HG03066 (cell line): ENCODE results near the gene SNRPA.
A peak's percentile ranks its signal among the peaks of the same experiment; 100 is the strongest.

Experiments used
- ATAC-seq: cut with Tn5 transposase; IDR thresholded peaks from one replicate; pipeline ENCODE4 v1.9.1; 2021; ENCODE audit warnings: low read depth; ENCODE audit not compliant: unreplicated experiment

Gene SNRPA

GRCh38 chr19:40750874-40751537 is at the start of gene SNRPA:
Gene SNRPA (plus strand): TSS chr19:40751203. CDS start chr19:40751409, 206 bp downstream.
- peak; percentile 63 for ATAC-seq

- no peak for ATAC-seq
Measured at GRCh38 chr19:40701758-40702157, 49.2 kb upstream of the SNRPA start.

- no peak for ATAC-seq
Measured at GRCh38 chr19:40702337-40703012, 48.5 kb upstream of the SNRPA start.

GRCh38 chr19:40703029-40703755 is 47.8 kb upstream of the SNRPA start:
- ATAC-seq, result no peak

GRCh38 chr19:40704491-40705361 is 46.3 kb upstream of the SNRPA start:
- ATAC-seq, result no peak

GRCh38 chr19:40705362-40705651 is 45.7 kb upstream of the SNRPA start:
- no peak for ATAC-seq

GRCh38 chr19:40705950-40706619 is 44.9 kb upstream of the SNRPA start:
- no peak for ATAC-seq

- ATAC-seq, result no peak
Measured at GRCh38 chr19:40707615-40708014, 43.4 kb upstream of the SNRPA start.

- no peak for ATAC-seq
Measured at GRCh38 chr19:40709817-40710216, 41.2 kb upstream of the SNRPA start.

GRCh38 chr19:40713939-40714338 is 37.1 kb upstream of the SNRPA start:
- ATAC-seq, result no peak

- peak; percentile 43 for ATAC-seq
Measured at GRCh38 chr19:40714441-40715299, 36.3 kb upstream of the SNRPA start.

- no peak for ATAC-seq
Measured at GRCh38 chr19:40716031-40716481, 34.9 kb upstream of the SNRPA start.

GRCh38 chr19:40716482-40717324 is 34.3 kb upstream of the SNRPA start, which contains the start of the genes COQ8B and ITPKC:
Gene COQ8B (minus strand): TSS chr19:40716886. CDS start chr19:40714632, 2,254 bp downstream.
Gene ITPKC (plus strand): TSS chr19:40717112. CDS start chr19:40717136, 24 bp downstream.
- ATAC-seq, result peak; percentile 64

- ATAC-seq, result peak; percentile 1
Measured at GRCh38 chr19:40717325-40717879, 33.6 kb upstream of the SNRPA start.

GRCh38 chr19:40717880-40718773 is 32.9 kb upstream of the SNRPA start:
- ATAC-seq, result no peak

GRCh38 chr19:40718774-40719391 is 32.1 kb upstream of the SNRPA start:
- no peak for ATAC-seq
